HEK293T (cell line): Measurements from ENCODE around the gene C1QTNF4.
"Not testable (repeated sequence)": the region's sequence is repeated elsewhere in the genome, so short reads cannot be mapped to it uniquely, and the experiment has no call there.

Source experiments
- CTCF ChIA-PET: fragments of 350-600 bp; formaldehyde crosslinking; extraction: SDS; loops from one replicate; lab custom pipeline; 2021; ENCODE audit warnings: antibody characterized with exemption, inconsistent platforms; lab: Yijun Ruan, JAX
- POLR2A ChIA-PET: fragments of 350-600 bp; formaldehyde crosslinking; extraction: SDS; loops from one replicate; lab custom pipeline; 2020; ENCODE audit warnings: antibody characterized with exemption, inconsistent platforms; lab: Yijun Ruan, JAX
- DNase-seq: peaks from one replicate; pipeline ENCODE4 v3.0.0; 2012; ENCODE audit warnings: mixed read lengths; ENCODE audit errors: extremely low spot score
- ARNT ChIP-seq: fragments of 450-650 bp; IDR thresholded peaks from 2 replicates; pipeline ENCODE4 v1.6.1; 2017; ENCODE audit warnings: mild to moderate bottlenecking
- BHLHE40 ChIP-seq: fragments of 450-650 bp; IDR thresholded peaks from 2 replicates; pipeline ENCODE4 v1.6.1; 2016; ENCODE audit warnings: mild to moderate bottlenecking, moderate library complexity, borderline replicate concordance
- CTBP1 ChIP-seq: fragments of 450-650 bp; IDR thresholded peaks from 2 replicates; pipeline ENCODE4 v1.6.1; 2016; ENCODE audit warnings: borderline replicate concordance
- ELF4 ChIP-seq: fragments of 450-650 bp; IDR thresholded peaks from 2 replicates; pipeline ENCODE4 v1.6.1; 2017; ENCODE audit warnings: antibody characterized with exemption
- FOXA1 ChIP-seq: fragments of 450-650 bp; IDR thresholded peaks from 2 replicates; pipeline ENCODE4 v1.6.1; 2016; ENCODE audit warnings: mild to moderate bottlenecking
- FOXK2 ChIP-seq: fragments of 450-650 bp; IDR thresholded peaks from 2 replicates; pipeline ENCODE4 v1.6.1; 2016; ENCODE audit warnings: mild to moderate bottlenecking
- FOXM1 ChIP-seq: fragments of 450-650 bp; IDR thresholded peaks from 2 replicates; pipeline ENCODE4 v1.6.1; 2017; ENCODE audit warnings: mild to moderate bottlenecking, borderline replicate concordance
- HDGF ChIP-seq: fragments of 450-650 bp; IDR thresholded peaks from 2 replicates; pipeline ENCODE4 v1.6.1; 2017; ENCODE audit warnings: antibody characterized with exemption, borderline replicate concordance
- L3MBTL2 ChIP-seq: fragments of 450-650 bp; conservative IDR thresholded peaks from 2 replicates; pipeline ENCODE4 v1.6.1; 2016; ENCODE audit warnings: mild to moderate bottlenecking
- LEF1 ChIP-seq: fragments of 450-650 bp; IDR thresholded peaks from 2 replicates; pipeline ENCODE4 v1.6.1; 2017; ENCODE audit warnings: mild to moderate bottlenecking, borderline replicate concordance
- NFRKB ChIP-seq: fragments of 450-650 bp; IDR thresholded peaks from 2 replicates; pipeline ENCODE4 v1.6.1; 2016; ENCODE audit warnings: mild to moderate bottlenecking, moderate library complexity
- PKNOX1 ChIP-seq: fragments of 450-650 bp; IDR thresholded peaks from 2 replicates; pipeline ENCODE4 v1.6.1; 2016
- SP1 ChIP-seq: fragments of 450-650 bp; IDR thresholded peaks from 2 replicates; pipeline ENCODE4 v1.6.1; 2017
- SUZ12 ChIP-seq: fragments of 450-650 bp; IDR thresholded peaks from 2 replicates; pipeline ENCODE4 v1.6.1; 2016; ENCODE audit warnings: mild to moderate bottlenecking
- TARDBP ChIP-seq: fragments of 450-650 bp; IDR thresholded peaks from 2 replicates; pipeline ENCODE4 v1.6.1; 2016
- ZNF384 ChIP-seq: fragments of 450-650 bp; IDR thresholded peaks from 2 replicates; pipeline ENCODE4 v1.6.1; 2016

The C1QTNF4 gene

GRCh38 chr11:47593934-47594855 is at the start of gene C1QTNF4:
TSS of gene C1QTNF4 (minus strand) at chr11:47594411. CDS start at chr11:47590810, 3,601 bp downstream.
- ChIA-PET POLR2A (interaction anchor here (1.3 kb wide), 1 partner anchor 29 kb away, joined by 4 read pairs; the partner anchor contains the start of gene PTPMT1), CTCF (interaction anchor here (0.5 to 0.6 kb wide), 2 partner anchors 19 to 404 kb away, joined by 3 to 4 read pairs; no protein-coding TSS in a partner anchor)
- TF ChIP-seq ZNF384: no peak
- no peak for TF ChIP-seq ELF4
- no peak for TF ChIP-seq SP1
- peak; percentile 31 for DNase-seq

GRCh38 chr11:47642099-47642855 is 48.1 kb upstream of the C1QTNF4 start, which contains the start of gene MTCH2:
TSS of gene MTCH2 (minus strand) at chr11:47642559. CDS start at chr11:47642465, 94 bp downstream.
- ChIA-PET CTCF (no interaction called here), POLR2A (no interaction called here)
- TF ChIP-seq PKNOX1: no peak
- TF ChIP-seq LEF1: no peak
- no peak for TF ChIP-seq SUZ12
- no peak for TF ChIP-seq HDGF
- no peak for TF ChIP-seq ZNF384
- 0 out of 2 replicates have a peak, but pooled peaks have one; percentile 3 for TF ChIP-seq ARNT
- no peak for TF ChIP-seq FOXM1
- no peak for TF ChIP-seq FOXA1
- TF ChIP-seq L3MBTL2: peak; percentile 83
- TF ChIP-seq CTBP1: no peak
- no peak for TF ChIP-seq ELF4
- peak; percentile 98 for DNase-seq

- TF ChIP-seq NFRKB: no peak
- TF ChIP-seq LEF1: no peak
- no peak for TF ChIP-seq FOXK2
- no peak for TF ChIP-seq FOXM1
- no peak for TF ChIP-seq ZNF384
- TF ChIP-seq CTBP1: no peak
- no peak for TF ChIP-seq ELF4
- no peak for TF ChIP-seq L3MBTL2
- TF ChIP-seq BHLHE40: no peak
- TF ChIP-seq HDGF: no peak
- no peak for TF ChIP-seq TARDBP
- no peak for TF ChIP-seq FOXA1
- TF ChIP-seq ARNT: no peak
- TF ChIP-seq PKNOX1: no peak
- TF ChIP-seq SUZ12: no peak
- no peak for TF ChIP-seq SP1
- no peak for DNase-seq
- ChIA-PET CTCF (no interaction called here), POLR2A (no interaction called here)
Measured at GRCh38 chr11:47641600-47642098, 47.4 kb upstream of the C1QTNF4 start.

GRCh38 chr11:47640506-47640905 is 46.3 kb upstream of the C1QTNF4 start:
- DNase-seq, CTCF ChIA-PET, POLR2A ChIA-PET: not testable (repeated sequence)

GRCh38 chr11:47636331-47636730 is 42.1 kb upstream of the C1QTNF4 start:
- CTCF ChIA-PET, DNase-seq, POLR2A ChIA-PET: not testable (repeated sequence)

GRCh38 chr11:47631473-47631872 is 37.3 kb upstream of the C1QTNF4 start:
- POLR2A ChIA-PET: no interaction called here
- no peak for DNase-seq
- CTCF ChIA-PET: no interaction called here
- TF ChIP-seq SP1: no peak
- TF ChIP-seq ARNT: no peak
- no peak for TF ChIP-seq CTBP1
- no peak for TF ChIP-seq TARDBP
- TF ChIP-seq PKNOX1: no peak
- TF ChIP-seq BHLHE40: no peak
- TF ChIP-seq HDGF: no peak
- TF ChIP-seq LEF1: no peak
